H9 (cell line): Measurements from ENCODE around the gene MYBPC3. TPM values are rescaled to one million over a fixed set of nuclear protein-coding genes. Genes with fewer than 3 reads are reported as not detected.

Experiments
- DNase-seq: peaks from one replicate; pipeline ENCODE4 v3.0.0-alpha.2; 2017
- H2AFZ ChIP-seq: one replicate; pipeline ENCODE4 v1.6.1; 2013; ENCODE audit warnings: mild to moderate bottlenecking, low read length, control low read depth, moderate library complexity
- H2AK5ac ChIP-seq: 2 replicates; pipeline ENCODE4 v1.6.1; 2013; ENCODE audit warnings: low read length, control low read depth, mixed read lengths; ENCODE audit not compliant: insufficient read length
- H2BK120ac ChIP-seq: one replicate; pipeline ENCODE4 v1.6.1; 2013; ENCODE audit warnings: low read depth, mild to moderate bottlenecking, low read length, control low read depth, inconsistent platforms; ENCODE audit not compliant: poor library complexity, severe bottlenecking
- H2BK12ac ChIP-seq: 2 replicates; pipeline ENCODE4 v1.6.1; 2013; ENCODE audit warnings: low read length, control low read depth, mixed read lengths, low read depth; ENCODE audit not compliant: insufficient read length
- H2BK15ac ChIP-seq: 2 replicates; pipeline ENCODE4 v1.6.1; 2013; ENCODE audit warnings: low read depth, low read length, control low read depth
- H2BK20ac ChIP-seq: one replicate; pipeline ENCODE4 v1.6.1; 2013; ENCODE audit warnings: low read depth, mild to moderate bottlenecking, low read length, control low read depth, inconsistent platforms; ENCODE audit not compliant: poor library complexity, severe bottlenecking
- H2BK5ac ChIP-seq: 2 replicates; pipeline ENCODE4 v1.6.1; 2013; ENCODE audit warnings: low read length, control low read depth, mixed read lengths; ENCODE audit not compliant: insufficient read length
- H3K14ac ChIP-seq: 2 replicates; pipeline ENCODE4 v1.6.1; 2013; ENCODE audit warnings: low read length, control low read depth; ENCODE audit not compliant: insufficient read depth
- H3K18ac ChIP-seq: 2 replicates; pipeline ENCODE4 v1.6.1; 2013; ENCODE audit warnings: low read depth, mild to moderate bottlenecking, mixed read lengths, low read length, control low read depth; ENCODE audit not compliant: insufficient read length
- H3K23ac ChIP-seq: 2 replicates; pipeline ENCODE4 v1.6.1; 2013; ENCODE audit warnings: low read length, control low read depth, mixed read lengths, low read depth; ENCODE audit not compliant: insufficient read length
- H3K23me2 ChIP-seq: 2 replicates; pipeline ENCODE4 v1.6.1; 2013; ENCODE audit warnings: low read depth, mild to moderate bottlenecking, mixed read lengths, low read length, control low read depth; ENCODE audit not compliant: insufficient read length, poor library complexity, severe bottlenecking
- H3K27ac ChIP-seq: 2 replicates; pipeline ENCODE4 v1.5.1; 2013; ENCODE audit warnings: low read length, control low read depth, mixed read lengths, low read depth; ENCODE audit not compliant: insufficient read length
- H3K27me3 ChIP-seq: 2 replicates; pipeline ENCODE4 v1.6.1; 2013; ENCODE audit warnings: low read length, control low read depth, inconsistent platforms; ENCODE audit not compliant: insufficient read depth
- H3K4ac ChIP-seq: 2 replicates; pipeline ENCODE4 v1.6.1; 2013; ENCODE audit warnings: low read depth, mild to moderate bottlenecking, control low read depth, inconsistent platforms, low read length, moderate library complexity
- H3K4me1 ChIP-seq: 2 replicates; pipeline ENCODE4 v1.6.1; 2013; ENCODE audit warnings: low read length, control low read depth, inconsistent platforms; ENCODE audit not compliant: insufficient read depth
- H3K4me2 ChIP-seq: 2 replicates; pipeline ENCODE4 v1.6.1; 2013; ENCODE audit warnings: low read length, control low read depth, mixed read lengths; ENCODE audit not compliant: insufficient read length, insufficient read depth
- H3K56ac ChIP-seq: 2 replicates; pipeline ENCODE4 v1.6.1; 2013; ENCODE audit warnings: low read depth, mild to moderate bottlenecking, mixed read lengths, low read length, control low read depth; ENCODE audit not compliant: insufficient read length
- H3K79me1 ChIP-seq: 2 replicates; pipeline ENCODE4 v1.6.1; 2013; ENCODE audit warnings: low read depth, mild to moderate bottlenecking, moderate library complexity, low read length, control low read depth, inconsistent platforms; ENCODE audit not compliant: insufficient read depth, poor library complexity, severe bottlenecking
- H3K79me2 ChIP-seq: 2 replicates; pipeline ENCODE4 v1.6.1; 2013; ENCODE audit warnings: low read length, control low read depth, inconsistent platforms; ENCODE audit not compliant: insufficient read depth
- H3K9ac ChIP-seq: 2 replicates; pipeline ENCODE4 v1.6.1; 2013; ENCODE audit warnings: low read length, control low read depth, mixed read lengths; ENCODE audit not compliant: insufficient read length; ENCODE audit errors: extremely low read depth
- H3K9me3 ChIP-seq: one replicate; pipeline ENCODE4 v1.6.1; 2013; ENCODE audit warnings: low read depth, low read length, inconsistent platforms; ENCODE audit not compliant: control insufficient read depth
- H3T11ph ChIP-seq: one replicate; pipeline ENCODE4 v1.6.1; 2013; ENCODE audit warnings: mild to moderate bottlenecking, low read length, control low read depth, inconsistent platforms
- H4K20me1 ChIP-seq: one replicate; pipeline ENCODE4 v1.6.1; 2013; ENCODE audit not compliant: control insufficient read depth, insufficient read length, insufficient read depth
- H4K5ac ChIP-seq: 2 replicates; pipeline ENCODE4 v1.6.1; 2013; ENCODE audit warnings: low read depth, mild to moderate bottlenecking, mixed read lengths, low read length, control low read depth; ENCODE audit not compliant: insufficient read length
- H4K8ac ChIP-seq: replicated peaks from 2 replicates; pipeline ENCODE4 v1.6.1; 2013; ENCODE audit warnings: low read length, control low read depth, mixed read lengths, low read depth; ENCODE audit not compliant: insufficient read length
- H4K91ac ChIP-seq: 2 replicates; pipeline ENCODE4 v1.6.1; 2013; ENCODE audit warnings: low read depth, mild to moderate bottlenecking, moderate library complexity, mixed read lengths, low read length, control low read depth; ENCODE audit not compliant: insufficient read length
- H3K27ac Mint-ChIP-seq, 3 experiments: 2 replicates in 2 of 3; 3 replicates in 1 of 3; pipeline ENCODE4 v1.8.0; 2020 to 2021; ENCODE audit warnings: mixed read lengths in 3 of 3, mild to moderate bottlenecking in 1 of 3, moderate library complexity in 1 of 3
- H3K27me3 Mint-ChIP-seq: 2 replicates; pipeline ENCODE4 v1.8.0; 2021; ENCODE audit warnings: low read depth, mild to moderate bottlenecking, moderate library complexity, mixed read lengths
- H3K36me3 Mint-ChIP-seq, 3 experiments: 2 replicates in 2 of 3; 3 replicates in 1 of 3; pipeline ENCODE4 v1.8.0; 2020 to 2021; ENCODE audit warnings: low read depth in 3 of 3, mixed read lengths in 3 of 3; ENCODE audit not compliant: insufficient read depth in 1 of 3
- H3K4me1 Mint-ChIP-seq, 2 experiments: 2 replicates each; pipeline ENCODE4 v1.8.0; 2020; ENCODE audit warnings: mixed read lengths in 2 of 2
- H3K4me3 Mint-ChIP-seq, 2 experiments: 2 replicates in 1 of 2; 3 replicates in 1 of 2; pipeline ENCODE4 v1.8.0; 2020 to 2021; ENCODE audit warnings: mild to moderate bottlenecking in 2 of 2, mixed read lengths in 2 of 2, moderate library complexity in 1 of 2
- H3K9me3 Mint-ChIP-seq, 2 experiments: 2 replicates in 1 of 2; 3 replicates in 1 of 2; pipeline ENCODE4 v1.8.0; 2020; ENCODE audit warnings: mild to moderate bottlenecking in 2 of 2, mixed read lengths in 2 of 2, moderate library complexity in 1 of 2
- WGBS: extraction: QIAGEN DNeasy Blood & Tissue Kit; methylation state at CpG from one replicate; pipeline ENCODE4 v1.1.7; 2013; ENCODE audit warnings: missing lambda C conversion rate, low lambda C conversion rate, mixed read lengths; ENCODE audit not compliant: insufficient read length; ENCODE audit errors: extremely low coverage; 5-methylcytosine and 5-hydroxymethylcytosine counted together
- total RNA-seq: library from RNA; stranded (reverse); gene quantifications from 2 replicates; pipeline ENCODE4 v1.2.1, GENCODE V29; 2021
- TF ChIP-seq, protein P1 (sequence below): fragments of 200-600 bp; sonication (generic); conservative IDR thresholded peaks from 3 replicates; pipeline ENCODE4 v1.8.0; 2021; ENCODE audit warnings: antibody characterized with exemption, mild to moderate bottlenecking

Gene MYBPC3
- total RNA-seq, 1 experiment from 2014 or later = not detected

GRCh38 chr11:47347137-47347536 lies 5.4 kb downstream of the MYBPC3 start:
- H3K4me2 ChIP-seq = no peak overlapping the region
- H3K23me2 ChIP-seq = no peaks in the 10 kb centered on the region
- no peak for DNase-seq
- no peak overlapping the region for H3T11ph ChIP-seq
- no peak overlapping the region for H3K18ac ChIP-seq
- no peaks in the 10 kb centered on the region for H3K79me1 ChIP-seq
- H2BK20ac ChIP-seq = no peak overlapping the region
- H3K23ac ChIP-seq = no peak overlapping the region
- no peak overlapping the region for H4K91ac ChIP-seq
- peaks cover 2% of the 10 kb centered on the region; the same call in 1 of the 2 replicates for H3K27me3 Mint-ChIP-seq
- no peak overlapping the region for H2AFZ ChIP-seq
- H2BK15ac ChIP-seq = no peak overlapping the region
- no peaks in the 10 kb centered on the region for H3K27me3 ChIP-seq
- no peak overlapping the region for H3K4ac ChIP-seq
- no peak overlapping the region for H3K9ac ChIP-seq
- no peaks in the 10 kb centered on the region for H4K20me1 ChIP-seq
- H3K27ac ChIP-seq = no peak overlapping the region
- H4K8ac ChIP-seq = no peak overlapping the region
- no peak overlapping the region for H2BK12ac ChIP-seq
- TF ChIP-seq, protein P1, sequence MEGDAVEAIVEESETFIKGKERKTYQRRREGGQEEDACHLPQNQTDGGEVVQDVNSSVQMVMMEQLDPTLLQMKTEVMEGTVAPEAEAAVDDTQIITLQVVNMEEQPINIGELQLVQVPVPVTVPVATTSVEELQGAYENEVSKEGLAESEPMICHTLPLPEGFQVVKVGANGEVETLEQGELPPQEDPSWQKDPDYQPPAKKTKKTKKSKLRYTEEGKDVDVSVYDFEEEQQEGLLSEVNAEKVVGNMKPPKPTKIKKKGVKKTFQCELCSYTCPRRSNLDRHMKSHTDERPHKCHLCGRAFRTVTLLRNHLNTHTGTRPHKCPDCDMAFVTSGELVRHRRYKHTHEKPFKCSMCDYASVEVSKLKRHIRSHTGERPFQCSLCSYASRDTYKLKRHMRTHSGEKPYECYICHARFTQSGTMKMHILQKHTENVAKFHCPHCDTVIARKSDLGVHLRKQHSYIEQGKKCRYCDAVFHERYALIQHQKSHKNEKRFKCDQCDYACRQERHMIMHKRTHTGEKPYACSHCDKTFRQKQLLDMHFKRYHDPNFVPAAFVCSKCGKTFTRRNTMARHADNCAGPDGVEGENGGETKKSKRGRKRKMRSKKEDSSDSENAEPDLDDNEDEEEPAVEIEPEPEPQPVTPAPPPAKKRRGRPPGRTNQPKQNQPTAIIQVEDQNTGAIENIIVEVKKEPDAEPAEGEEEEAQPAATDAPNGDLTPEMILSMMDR = no peak
- peak overlapping the region in 1 of 3 experiments; percentile 72; a peak in 1 of 7 replicates for H3K27ac Mint-ChIP-seq
- peaks cover 7 to 15% of the 10 kb centered on the region in 2 experiments for H3K4me1 Mint-ChIP-seq
- H2BK5ac ChIP-seq = no peak overlapping the region
- no peak overlapping the region for H2AK5ac ChIP-seq
- H3K14ac ChIP-seq = no peak overlapping the region
- H3K9me3 ChIP-seq = no peaks in the 10 kb centered on the region
- no peaks in the 10 kb centered on the region for H3K9me3 Mint-ChIP-seq
- H3K4me1 ChIP-seq = no peaks in the 10 kb centered on the region
- H2BK120ac ChIP-seq = no peak overlapping the region
- H3K36me3 Mint-ChIP-seq = no peaks in the 10 kb centered on the region
- H3K79me2 ChIP-seq = no peaks in the 10 kb centered on the region
- no peak overlapping the region for H3K56ac ChIP-seq
- no peak overlapping the region for H4K5ac ChIP-seq
- no peak overlapping the region for H3K4me3 Mint-ChIP-seq
- WGBS = no CpG with 5 or more reads among the region's 5 CpGs
